Pancreas (tissue), 10 donors: ENCODE measurements around the gene ABCC1. TPM values are rescaled to one million over a fixed set of nuclear protein-coding genes. Genes with fewer than 3 reads are reported as not detected.

ENCODE experiments used
- ATAC-seq, 4 donors: fragments of 200-7000 bp; cut with Tn5 transposase; one replicate each; pipeline versions ENCODE4 v1.8.0 to v1.9.1; 2020; ENCODE audit warnings: mild to moderate bottlenecking in 4 of 4, moderate library complexity in 4 of 4
- DNase-seq, 6 donors: peaks; one replicate each; pipeline ENCODE4 v3.0.0-alpha.2; 2020
- FAIRE-seq: peaks from 2 replicates; lab custom pipeline; 2012; peaks lifted over from hg19 to GRCh38; lab: Jason Lieb, UNC
- H3K27ac ChIP-seq, 4 donors: fragments of 200-600 bp; sonication (generic); 1 replicate in 3 of 4; 2 replicates in 1 of 4; pipeline versions ENCODE4 v1.5.0 to v1.8.0; 2020
- H3K27me3 ChIP-seq, 4 donors: fragments of 200-600 bp; one replicate each; pipeline ENCODE4 v1.8.0; 2021
- H3K36me3 ChIP-seq, 3 donors: fragments of 200-600 bp; sonication (generic) in 1 of 3; one replicate each; pipeline versions ENCODE4 v1.5.0 to v1.8.0; 2020 to 2021
- H3K4me1 ChIP-seq, 3 donors: fragments of 200-600 bp; one replicate each; pipeline ENCODE4 v1.8.0; 2021
- H3K4me3 ChIP-seq, 4 donors: fragments of 200-600 bp; sonication (generic) in 2 of 4; one replicate each; pipeline versions ENCODE4 v1.5.0 to v1.8.0; 2020 to 2021
- H3K9me3 ChIP-seq, 4 donors: fragments of 200-600 bp; one replicate each; pipeline ENCODE4 v1.8.0; 2021
- WGBS, 2 donors: extraction: QIAGEN DNeasy Blood & Tissue Kit; methylation state at CpG; one replicate each; pipeline ENCODE4 v1.1.7; 2013; 5-methylcytosine and 5-hydroxymethylcytosine counted together
- intact Hi-C, 3 donors: fragments of 100-400 bp; cut with DNase I; formaldehyde crosslinking; loops; one replicate each; pipeline versions ENCODE4 v1.11.1 to v1.14.2; 2022
- polyA plus RNA-seq, 2 donors: library from polyadenylated mRNA; stranded (reverse); fragments of 200-250 nt; gene quantifications; one replicate each; pipeline ENCODE4 v1.2.3, GENCODE V29; 2013
- total RNA-seq, 6 donors: library from RNA; stranded (reverse); fragmentation: NEBNext Ultra II Directional in 4 of 6; extraction: Animal tissue kit (Norgen Biotek cat#: 25700) in 4 of 6; gene quantifications; one replicate each; pipeline versions ENCODE4 v1.2.1 to v1.2.4, GENCODE V29; 2021 to 2023
- TF ChIP-seq, protein P1 (sequence below), 4 donors: fragments of 200-600 bp; sonication (generic) in 3 of 4; IDR thresholded peaks; one replicate each; pipeline versions ENCODE4 v1.5.0 to v1.8.0; 2021; ENCODE audit warnings: antibody characterized with exemption in 4 of 4
- donor health status: healthy with polysubstance abuse.
- donor health status: DM: no; HTN: no; CAD: no; lungs with moderate emphysema.
- donor health status: DM: no; HTN: no; CAD: no.
- donor health status: control.
- donor health status: control.
- donor health status: Bipolar disorder and iron deficiency.
- donor health status: DM: yes; HTN: yes; CAD: no.
- donor health status: DM: no; HTN: no; CAD: no.
- donor health status: DM: no; HTN: no; CAD: no.
- donor health status: DM: yes; HTN: yes; CAD: no.

The ABCC1 gene
- total and polyA plus RNA-seq, 8 donors = 8.5 to 16.8 (median 12.0) TPM

DNA sequence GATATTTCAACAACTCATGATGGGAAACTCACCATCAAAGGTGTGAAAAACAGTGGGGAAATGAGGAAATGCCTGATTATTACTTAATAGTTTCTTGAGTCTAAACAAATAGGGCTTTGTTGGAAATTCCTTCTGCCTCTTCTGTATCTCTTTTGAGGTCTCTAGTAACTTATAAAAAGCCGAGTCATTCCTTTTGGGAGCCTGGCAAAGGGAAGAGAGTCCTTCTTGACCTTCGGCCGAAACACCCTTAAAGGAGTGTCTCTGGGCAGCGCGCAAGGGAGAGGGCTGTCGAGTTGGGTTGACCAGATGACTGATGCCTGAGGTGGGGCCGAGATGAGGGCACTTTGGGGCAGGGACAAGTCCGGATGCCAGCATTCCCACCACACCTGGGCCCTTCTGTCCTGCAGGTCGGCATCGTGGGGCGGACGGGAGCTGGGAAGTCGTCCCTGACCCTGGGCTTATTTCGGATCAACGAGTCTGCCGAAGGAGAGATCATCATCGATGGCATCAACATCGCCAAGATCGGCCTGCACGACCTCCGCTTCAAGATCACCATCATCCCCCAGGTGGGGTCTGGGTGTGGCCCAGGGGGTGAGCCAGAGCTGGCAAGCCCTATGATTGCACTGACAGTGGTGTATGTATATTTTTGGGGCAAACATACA is 184.7 kb downstream of the ABCC1 start:
- DNase-seq (no peak), FAIRE-seq (no peak), ATAC-seq (no peak)
- no peaks in the 10 kb centered on the region for H3K9me3 ChIP-seq
- H3K4me3 ChIP-seq = no peak overlapping the region
- TF ChIP-seq, protein P1, sequence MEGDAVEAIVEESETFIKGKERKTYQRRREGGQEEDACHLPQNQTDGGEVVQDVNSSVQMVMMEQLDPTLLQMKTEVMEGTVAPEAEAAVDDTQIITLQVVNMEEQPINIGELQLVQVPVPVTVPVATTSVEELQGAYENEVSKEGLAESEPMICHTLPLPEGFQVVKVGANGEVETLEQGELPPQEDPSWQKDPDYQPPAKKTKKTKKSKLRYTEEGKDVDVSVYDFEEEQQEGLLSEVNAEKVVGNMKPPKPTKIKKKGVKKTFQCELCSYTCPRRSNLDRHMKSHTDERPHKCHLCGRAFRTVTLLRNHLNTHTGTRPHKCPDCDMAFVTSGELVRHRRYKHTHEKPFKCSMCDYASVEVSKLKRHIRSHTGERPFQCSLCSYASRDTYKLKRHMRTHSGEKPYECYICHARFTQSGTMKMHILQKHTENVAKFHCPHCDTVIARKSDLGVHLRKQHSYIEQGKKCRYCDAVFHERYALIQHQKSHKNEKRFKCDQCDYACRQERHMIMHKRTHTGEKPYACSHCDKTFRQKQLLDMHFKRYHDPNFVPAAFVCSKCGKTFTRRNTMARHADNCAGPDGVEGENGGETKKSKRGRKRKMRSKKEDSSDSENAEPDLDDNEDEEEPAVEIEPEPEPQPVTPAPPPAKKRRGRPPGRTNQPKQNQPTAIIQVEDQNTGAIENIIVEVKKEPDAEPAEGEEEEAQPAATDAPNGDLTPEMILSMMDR (IDR thresholded peaks at IDR 0.05) = no peak
- peaks cover 0 to 22% (median 0%) of the 10 kb centered on the region in 3 donors for H3K36me3 ChIP-seq
- 92 to 96% methylated on average over 21 of the region's 21 CpGs for WGBS, 2 donors
- no peaks in the 10 kb centered on the region for H3K4me1 ChIP-seq
- no peak overlapping the region for H3K27ac ChIP-seq
- intact Hi-C loops = loop anchor here in 2 of 3 donors (5.0 to 10.0 kb wide), 3 partner anchors 252 to 372 kb away; no protein-coding TSS in a partner anchor
- no peaks in the 10 kb centered on the region for H3K27me3 ChIP-seq

DNA sequence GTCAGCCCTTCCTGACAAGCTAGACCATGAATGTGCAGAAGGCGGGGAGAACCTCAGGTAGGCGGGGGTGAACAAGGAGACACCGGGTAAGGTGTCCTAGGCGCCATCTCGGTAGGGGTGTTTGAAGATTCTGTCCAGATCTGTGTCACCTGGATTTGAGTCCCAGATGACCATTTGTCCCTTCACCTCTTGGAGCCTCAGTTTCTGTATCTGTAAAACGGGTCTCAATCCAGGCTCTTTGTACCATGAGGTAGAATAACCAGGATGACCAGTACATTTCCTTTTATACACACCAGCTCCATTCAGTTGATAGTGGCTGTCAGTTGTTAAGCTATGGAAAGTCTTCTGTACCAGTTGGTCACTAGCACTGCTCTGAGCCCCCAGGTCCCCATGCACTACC is 187.2 kb downstream of the ABCC1 start:
- intact Hi-C loops = loop anchor here in 1 of 3 donors (10.0 kb wide), 1 partner anchor 262 kb away; no protein-coding TSS in a partner anchor
- H3K27me3 ChIP-seq = no peaks in the 10 kb centered on the region
- 94 to 97% methylated on average over 6 of the region's 6 CpGs for WGBS, 2 donors
- DNase-seq (no peak), ATAC-seq (no peak), FAIRE-seq (no peak)
- no peak overlapping the region for H3K27ac ChIP-seq
- peaks cover 0 to 21% (median 0%) of the 10 kb centered on the region in 3 donors for H3K36me3 ChIP-seq
- TF ChIP-seq, protein P1 (IDR thresholded peaks at IDR 0.05) = no peak
- no peaks in the 10 kb centered on the region for H3K9me3 ChIP-seq
- H3K4me3 ChIP-seq = no peak overlapping the region
- peaks cover 0 to 3% (median 0%) of the 10 kb centered on the region in 3 donors for H3K4me1 ChIP-seq

DNA sequence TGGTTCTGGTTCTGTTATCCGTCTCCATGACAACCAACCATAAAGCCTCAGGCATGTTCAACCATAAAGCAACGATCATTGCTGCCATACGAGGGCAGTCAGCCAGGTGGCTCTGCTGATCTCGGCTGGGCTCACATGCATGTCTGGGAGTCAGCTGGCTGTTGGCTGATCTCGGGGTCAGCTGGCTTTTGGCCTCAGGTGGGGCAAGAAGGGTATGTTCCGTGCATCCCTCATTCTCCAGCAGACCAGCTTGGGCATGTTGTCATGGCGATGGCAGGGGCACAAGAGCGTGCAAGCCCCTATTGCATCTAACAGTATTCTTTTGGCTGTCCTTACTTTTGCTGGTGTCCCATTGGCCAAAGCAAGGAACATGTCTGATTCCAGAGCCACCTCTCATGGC is 187.7 kb downstream of the ABCC1 start:
- TF ChIP-seq, protein P1 (IDR thresholded peaks at IDR 0.05) = no peak
- Histone ChIP-seq H3K4me3 (no peak overlapping the region), H3K9me3 (no peaks in the 10 kb centered on the region), H3K27ac (no peak overlapping the region), H3K4me1 (peaks cover 0 to 5% (median 0%) of the 10 kb centered on the region in 3 donors), H3K27me3 (no peaks in the 10 kb centered on the region), H3K36me3 (peaks cover 0 to 21% (median 0%) of the 10 kb centered on the region in 3 donors)
- intact Hi-C loops = loop anchor here in 1 of 3 donors (10.0 kb wide), 1 partner anchor 262 kb away; no protein-coding TSS in a partner anchor
- WGBS, 2 donors = 75 to 81% methylated on average over 8 of the region's 8 CpGs
- no peak for FAIRE-seq
- DNase-seq = no peak
- no peak for ATAC-seq

DNA sequence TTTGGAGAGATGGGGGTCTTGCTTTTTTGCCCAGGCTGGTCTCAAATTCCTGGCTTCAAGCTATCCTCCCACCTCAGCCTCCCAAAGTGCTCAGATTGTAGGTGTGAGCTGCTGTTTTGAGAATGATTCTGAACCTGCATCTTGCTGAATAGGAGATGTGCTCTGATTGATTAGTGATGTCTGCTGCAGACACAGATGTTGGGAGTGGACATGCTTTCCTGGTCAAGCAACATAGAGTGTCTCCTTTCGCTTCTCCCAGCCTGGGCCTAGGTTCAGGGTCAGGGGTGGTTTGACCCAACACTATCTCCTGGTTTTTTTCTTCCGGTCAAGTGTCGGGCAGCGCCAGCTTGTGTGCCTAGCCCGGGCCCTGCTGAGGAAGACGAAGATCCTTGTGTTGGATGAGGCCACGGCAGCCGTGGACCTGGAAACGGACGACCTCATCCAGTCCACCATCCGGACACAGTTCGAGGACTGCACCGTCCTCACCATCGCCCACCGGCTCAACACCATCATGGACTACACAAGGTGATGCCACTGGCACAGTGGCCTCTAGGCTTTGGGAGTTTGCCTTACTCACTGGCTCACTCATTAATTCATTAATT is 188.7 kb downstream of the ABCC1 start:
- H3K9me3 ChIP-seq = no peaks in the 10 kb centered on the region
- WGBS, 2 donors = 96 to 99% methylated on average over 15 of the region's 15 CpGs
- intact Hi-C loops = loop anchor here in 1 of 3 donors (10.0 kb wide), 1 partner anchor 263 kb away; no protein-coding TSS in a partner anchor
- ATAC-seq = no peak
- no peak for FAIRE-seq
- H3K4me3 ChIP-seq = no peak overlapping the region
- peaks cover 0 to 21% (median 0%) of the 10 kb centered on the region in 3 donors for H3K36me3 ChIP-seq
- peaks cover 0 to 5% (median 0%) of the 10 kb centered on the region in 3 donors for H3K4me1 ChIP-seq
- H3K27ac ChIP-seq = no peak overlapping the region
- no peak for DNase-seq
- no peaks in the 10 kb centered on the region for H3K27me3 ChIP-seq
- TF ChIP-seq, protein P1 (IDR thresholded peaks at IDR 0.05) = no peak
